Muscle of leg (tissue), 16 donors: ENCODE measurements around the gene ARHGAP26. TPM values are rescaled to one million over a fixed set of nuclear protein-coding genes. Genes with fewer than 3 reads are reported as not detected.

ENCODE experiments used
- DNase-seq: peaks from one replicate; pipeline ENCODE4 v3.0.0; 2013
- H3K27ac ChIP-seq: one replicate; pipeline ENCODE4 v1.5.1; 2013; ENCODE audit warnings: mild to moderate bottlenecking, low read length, control low read depth
- H3K27me3 ChIP-seq: one replicate; pipeline ENCODE4 v1.6.1; 2013; ENCODE audit warnings: low read length; ENCODE audit not compliant: control insufficient read depth, insufficient read depth
- H3K36me3 ChIP-seq: one replicate; pipeline ENCODE4 v1.6.1; 2013; ENCODE audit warnings: low read length; ENCODE audit not compliant: control insufficient read depth, insufficient read depth
- H3K4me1 ChIP-seq: one replicate; pipeline ENCODE4 v1.6.1; 2013; ENCODE audit warnings: low read length; ENCODE audit not compliant: control insufficient read depth, insufficient read depth
- H3K4me3 ChIP-seq: one replicate; pipeline ENCODE4 v1.5.1; 2013; ENCODE audit warnings: low read length, control low read depth
- H3K9me3 ChIP-seq: replicated peaks from 2 replicates; pipeline ENCODE4 v1.6.1; 2013; ENCODE audit warnings: low read depth, low read length; ENCODE audit not compliant: control insufficient read depth
- WGBS: methylation state at CpG from one replicate; pipeline ENCODE4 v1.1.5; 2013; ENCODE audit warnings: missing lambda C conversion rate; ENCODE audit not compliant: insufficient coverage; 5-methylcytosine and 5-hydroxymethylcytosine counted together
- long read RNA-seq, 11 donors: transcript quantifications; one replicate each; lab custom pipeline, GENCODE V29; 2026
- polyA plus RNA-seq, 8 donors: library from polyadenylated mRNA; unstranded; fragments of 120-200 nt; gene quantifications; one replicate each; pipeline versions ENCODE4 v1.2.1 to v1.2.3, GENCODE V29; 2013; ENCODE audit warnings: inconsistent platforms in 1 of 8, low replicate concordance in 1 of 8; ENCODE audit not compliant: insufficient read length in 8 of 8, insufficient read depth in 1 of 8
- total RNA-seq: library from RNA; stranded (reverse); fragments of 120-200 nt; gene quantifications from one replicate; pipeline ENCODE4 v1.2.4, GENCODE V29; 2013

ARHGAP26 gene
- total RNA-seq (15.6 TPM), polyA plus RNA-seq (10 to 100 TPM; 10.4 to 17.1 (median 13.2) TPM)
- long read RNA-seq, donor 1, partial matches to known transcripts, result 0 of 1 reads
- long read RNA-seq, donor 1, other reads (novel, unspliced or antisense), result 0 of 1 reads
- long read RNA-seq, donor 2, result 0 reads
- long read RNA-seq, donor 3, partial matches to known transcripts, result 0 of 1 reads
- long read RNA-seq, donor 3, other reads (novel, unspliced or antisense), result 0 of 1 reads
- long read RNA-seq, donor 4, result 0 reads
- long read RNA-seq, donor 5, partial matches to known transcripts, result 0 of 1 reads
- long read RNA-seq, donor 5, other reads (novel, unspliced or antisense), result 0 of 1 reads
- long read RNA-seq, donor 6, result 0 reads
- long read RNA-seq, donor 7, result 0 reads
- long read RNA-seq, donor 8, partial matches to known transcripts, result 0 of 1 reads
- long read RNA-seq, donor 8, other reads (novel, unspliced or antisense), result 0 of 1 reads
- long read RNA-seq, donor 9, result 0 reads
- long read RNA-seq, donor 10, partial matches to known transcripts, result 5 of 5 reads
- long read RNA-seq, donor 10, other reads (novel, unspliced or antisense), result 0 of 5 reads
- long read RNA-seq, donor 11, result 0 reads

GRCh38 chr5:142769793-142770649 lies at the start of gene ARHGAP26:
TSS of gene ARHGAP26 (plus strand) at chr5:142770377. CDS start at chr5:142770762, 385 bp downstream.
- H3K27ac ChIP-seq, result peak within 1 kb of the TSS; percentile 97
- under 1% methylated on average over 87 of the region's 87 CpGs for whole genome bisulfite sequencing
- H3K9me3 ChIP-seq, result no peaks in the 10 kb centered on the region
- H3K4me3 ChIP-seq, result peak within 1 kb of the TSS; percentile 97
- H3K36me3 ChIP-seq, result no peaks in the 10 kb centered on the region
- peaks cover 13% of the 10 kb centered on the region for H3K4me1 ChIP-seq
- DNase-seq, result peak; percentile 99
- peaks cover 2% of the 10 kb centered on the region for H3K27me3 ChIP-seq

- peak; percentile 59 for DNase-seq
- Histone ChIP-seq H3K36me3 (no peaks in the 10 kb centered on the region), H3K4me1 (peaks cover 21% of the 10 kb centered on the region), H3K9me3 (no peaks in the 10 kb centered on the region), H3K27ac (no peak overlapping the region), H3K27me3 (no peaks in the 10 kb centered on the region), H3K4me3 (no peak overlapping the region)
- WGBS, result 61% methylated on average over 11 of the region's 13 CpGs
Observed at GRCh38 chr5:142720641-142721271, 49.4 kb upstream of the ARHGAP26 start.

GRCh38 chr5:142722146-142722545 lies 48.0 kb upstream of the ARHGAP26 start:
- Histone ChIP-seq H3K4me1 (peaks cover 23% of the 10 kb centered on the region), H3K27ac (no peak overlapping the region), H3K27me3 (no peaks in the 10 kb centered on the region), H3K4me3 (no peak overlapping the region), H3K36me3 (no peaks in the 10 kb centered on the region), H3K9me3 (no peaks in the 10 kb centered on the region)
- peak; percentile 61 for DNase-seq
- 55% methylated on average over 3 of the region's 6 CpGs for WGBS

GRCh38 chr5:142722896-142723295 lies 47.3 kb upstream of the ARHGAP26 start:
- Histone ChIP-seq H3K9me3 (no peaks in the 10 kb centered on the region), H3K27me3 (no peaks in the 10 kb centered on the region), H3K36me3 (no peaks in the 10 kb centered on the region), H3K4me1 (peaks cover 21% of the 10 kb centered on the region), H3K27ac (no peak overlapping the region), H3K4me3 (no peak overlapping the region)
- no peak for DNase-seq
- WGBS, result 76% methylated on average over 4 of the region's 4 CpGs

- 76% methylated on average over 9 of the region's 9 CpGs for WGBS
- Histone ChIP-seq H3K27me3 (no peaks in the 10 kb centered on the region), H3K4me1 (peaks cover 23% of the 10 kb centered on the region), H3K4me3 (no peak overlapping the region), H3K9me3 (no peaks in the 10 kb centered on the region), H3K27ac (no peak overlapping the region), H3K36me3 (no peaks in the 10 kb centered on the region)
- DNase-seq, result no peak
Observed at GRCh38 chr5:142724821-142725220, 45.4 kb upstream of the ARHGAP26 start.

- H3K4me3 ChIP-seq, result no peak overlapping the region
- no peaks in the 10 kb centered on the region for H3K27me3 ChIP-seq
- no peak for DNase-seq
- H3K36me3 ChIP-seq, result no peaks in the 10 kb centered on the region
- peak overlapping the region; percentile 36 for H3K27ac ChIP-seq
- H3K4me1 ChIP-seq, result peaks cover 22% of the 10 kb centered on the region
- WGBS, result 88% methylated on average over 2 of the region's 4 CpGs
- H3K9me3 ChIP-seq, result no peaks in the 10 kb centered on the region
Observed at GRCh38 chr5:142725231-142726187, 44.7 kb upstream of the ARHGAP26 start.

GRCh38 chr5:142726188-142726731 lies 43.9 kb upstream of the ARHGAP26 start:
- DNase-seq, result peak; percentile 94
- no peaks in the 10 kb centered on the region for H3K36me3 ChIP-seq
- no peak overlapping the region for H3K4me3 ChIP-seq
- H3K27me3 ChIP-seq, result no peaks in the 10 kb centered on the region
- H3K4me1 ChIP-seq, result peaks cover 15% of the 10 kb centered on the region
- H3K9me3 ChIP-seq, result no peaks in the 10 kb centered on the region
- peak overlapping the region; percentile 81 for H3K27ac ChIP-seq
- WGBS, result no CpG with 5 or more reads among the region's 2 CpGs

GRCh38 chr5:142727735-142728047 lies 42.5 kb upstream of the ARHGAP26 start:
- Histone ChIP-seq H3K4me3 (no peak overlapping the region), H3K9me3 (no peaks in the 10 kb centered on the region), H3K4me1 (peaks cover 12% of the 10 kb centered on the region), H3K36me3 (no peaks in the 10 kb centered on the region), H3K27ac (no peak overlapping the region), H3K27me3 (no peaks in the 10 kb centered on the region)
- DNase-seq, result no peak
- 60% methylated on average over 2 of the region's 2 CpGs for WGBS
